ENCODE results near the gene DLG2.

The DLG2 gene

DNA sequence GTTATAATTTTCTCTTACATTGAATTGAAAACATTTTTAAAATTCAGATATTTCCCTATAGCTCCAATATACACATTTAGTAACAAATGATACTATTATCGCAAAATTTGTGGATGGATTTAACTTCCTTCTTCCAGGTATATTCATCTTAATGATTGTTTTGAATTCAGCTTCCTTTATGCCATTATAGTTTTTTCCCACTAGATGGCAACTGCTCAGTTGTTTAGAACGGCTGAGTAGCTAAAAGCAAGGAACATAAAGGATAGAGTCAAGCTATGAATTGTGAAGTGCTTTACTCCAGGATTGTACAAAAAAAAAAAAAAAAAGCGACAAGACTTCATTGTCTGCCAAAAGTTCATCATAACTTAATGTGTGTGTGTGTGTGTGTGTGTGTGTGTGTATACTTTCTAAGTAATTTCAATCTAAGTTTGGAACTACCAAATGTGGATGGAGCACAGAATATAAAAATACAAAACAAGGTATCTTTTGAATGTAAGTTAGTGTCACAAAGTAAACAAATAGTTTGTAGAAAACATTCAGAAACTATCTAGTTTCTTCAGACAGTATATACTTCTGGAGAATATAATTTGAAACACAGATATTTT is 846.4 kb downstream of the DLG2 start:
- DNase-seq (ENCODE audit: low read depth) = no peak

DNA sequence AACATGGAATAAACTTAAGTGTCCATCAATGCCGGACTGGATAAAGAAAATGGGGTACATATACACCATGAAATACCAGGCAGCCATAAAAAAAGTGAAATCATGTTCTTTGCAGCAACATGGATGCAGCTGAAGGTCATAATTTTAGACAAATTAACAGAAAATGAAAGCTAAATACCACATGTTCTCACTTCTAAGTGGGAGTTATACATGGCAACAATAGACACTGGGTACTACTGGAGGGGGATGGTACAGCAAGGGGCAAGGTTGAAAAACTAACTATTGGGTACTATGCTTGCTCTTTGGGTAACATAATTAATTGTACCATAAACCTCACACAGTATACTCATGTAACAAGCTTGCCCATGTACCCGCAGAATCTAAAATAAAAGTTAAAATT is 851.6 kb downstream of the DLG2 start:
- no peak for DNase-seq (ENCODE audit: low read depth)

DNA sequence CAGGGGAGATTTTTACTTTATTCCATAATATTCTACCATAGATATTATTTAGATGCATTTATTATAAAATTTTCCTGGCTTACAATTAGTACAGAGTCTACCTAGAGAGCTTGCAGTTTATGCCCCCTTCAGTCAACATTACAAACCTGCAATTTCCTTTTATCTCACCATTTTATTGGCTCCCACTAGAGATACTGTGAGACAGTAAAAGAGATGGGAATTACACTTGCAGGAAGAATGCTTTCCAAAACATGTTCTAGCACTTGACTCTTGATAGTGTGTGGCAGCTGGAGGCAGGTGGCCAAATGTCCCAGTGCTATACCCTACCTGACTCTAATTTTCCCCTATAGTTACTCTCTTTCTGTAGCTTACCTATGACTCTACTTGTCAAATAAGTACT is 863.2 kb downstream of the DLG2 start:
- no peak for DNase-seq (ENCODE audit: low read depth)

DNA sequence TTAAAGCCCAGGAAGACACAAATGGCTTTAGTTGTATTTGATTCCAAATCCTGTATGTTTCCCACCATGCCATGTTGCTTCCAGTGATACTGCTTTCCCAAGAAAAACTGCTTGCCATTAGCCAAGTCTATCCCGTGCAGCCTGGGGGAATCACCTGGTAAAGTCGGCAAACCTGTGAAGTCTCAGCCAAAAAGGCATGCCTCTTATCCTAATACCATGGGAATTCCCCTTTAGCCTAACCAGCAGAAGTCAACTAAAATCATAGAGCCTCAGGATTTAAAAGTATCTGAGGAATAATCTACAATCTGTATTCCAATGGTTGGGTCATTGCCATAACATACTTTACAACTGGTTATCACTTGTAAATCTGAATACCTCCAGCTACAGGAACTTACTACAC is 869.4 kb downstream of the DLG2 start:
- DNase-seq (ENCODE audit: low read depth) = no peak

DNA sequence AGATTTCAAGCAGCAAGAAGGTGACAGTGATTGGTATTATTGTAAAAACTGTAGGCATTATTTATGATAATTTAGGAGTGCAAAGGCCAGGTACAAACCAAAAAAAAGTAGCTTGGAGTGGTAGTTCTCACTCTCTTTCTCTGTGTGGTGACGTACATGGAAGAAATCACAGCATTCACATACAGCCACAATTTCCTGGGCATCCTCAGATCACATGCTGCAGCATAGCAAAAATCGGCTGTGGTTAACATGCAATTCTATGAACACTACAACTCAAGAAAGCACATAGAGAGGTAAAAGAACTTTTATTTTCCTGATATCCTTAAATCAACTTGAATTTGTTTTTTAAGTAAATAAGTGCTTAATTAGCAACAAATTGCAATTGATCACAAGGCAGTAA is 875.8 kb downstream of the DLG2 start:
- DNase-seq (ENCODE audit: low read depth) = no peak

DNA sequence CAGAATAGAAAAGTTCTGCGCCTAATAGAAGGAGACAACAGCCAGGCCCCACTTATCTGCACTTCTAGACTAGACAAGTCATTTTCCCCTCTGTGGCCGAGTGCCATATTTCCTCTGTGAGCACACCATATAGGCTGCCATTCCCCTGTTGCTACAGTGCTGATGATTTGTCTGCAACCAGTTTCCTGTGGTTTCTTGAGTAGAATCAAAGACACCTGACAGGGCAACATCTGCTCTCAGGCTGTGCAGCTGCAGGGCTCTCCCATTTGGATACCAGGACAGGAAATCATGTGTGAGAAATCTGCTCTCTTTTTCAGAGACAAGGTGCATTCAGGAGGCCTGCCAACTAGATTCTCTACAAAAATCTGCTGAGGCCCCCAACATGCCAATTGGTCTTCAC is 879.3 kb downstream of the DLG2 start:
- DNase-seq (ENCODE audit: low read depth) = no peak

DNA sequence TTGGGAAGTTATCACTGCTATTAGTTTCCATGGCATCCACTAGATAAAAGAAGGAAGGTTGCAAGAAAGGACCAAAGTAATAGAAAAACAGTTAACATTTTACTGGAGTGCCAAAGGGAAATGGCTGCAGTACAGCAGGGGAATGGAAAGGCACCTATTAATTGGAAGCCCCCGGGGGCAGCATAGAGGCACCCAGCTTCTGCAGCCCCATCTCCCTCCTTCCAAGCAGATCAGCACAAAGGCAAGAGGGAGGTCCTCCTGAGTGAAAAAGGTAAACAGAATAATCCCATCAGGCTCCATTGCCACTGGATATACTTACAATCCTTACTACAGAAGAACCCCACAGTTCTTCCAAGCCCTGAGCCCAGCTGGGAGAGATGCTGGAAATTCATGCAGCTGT is 887.1 kb downstream of the DLG2 start:
- DNase-seq (ENCODE audit: low read depth) = no peak

DNA sequence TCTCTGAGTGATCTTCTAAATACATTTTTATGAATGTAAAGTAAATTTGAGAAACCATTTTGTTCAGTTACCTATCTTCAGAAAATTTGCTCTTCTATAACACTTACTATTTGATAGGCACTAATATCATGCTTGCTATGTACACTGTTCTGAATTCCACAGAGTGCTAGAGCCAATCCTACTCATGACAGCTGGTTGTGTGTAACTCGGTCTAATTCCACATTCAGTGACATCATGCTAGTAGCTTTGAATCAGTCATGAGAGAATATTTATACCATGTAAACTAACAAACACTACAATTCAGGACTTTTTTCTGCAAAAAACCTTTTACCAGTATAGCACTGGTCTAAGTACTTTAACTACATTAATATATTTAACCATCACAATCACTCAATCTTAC is 902.9 kb downstream of the DLG2 start:
- no peak for DNase-seq (ENCODE audit: low read depth)

DNA sequence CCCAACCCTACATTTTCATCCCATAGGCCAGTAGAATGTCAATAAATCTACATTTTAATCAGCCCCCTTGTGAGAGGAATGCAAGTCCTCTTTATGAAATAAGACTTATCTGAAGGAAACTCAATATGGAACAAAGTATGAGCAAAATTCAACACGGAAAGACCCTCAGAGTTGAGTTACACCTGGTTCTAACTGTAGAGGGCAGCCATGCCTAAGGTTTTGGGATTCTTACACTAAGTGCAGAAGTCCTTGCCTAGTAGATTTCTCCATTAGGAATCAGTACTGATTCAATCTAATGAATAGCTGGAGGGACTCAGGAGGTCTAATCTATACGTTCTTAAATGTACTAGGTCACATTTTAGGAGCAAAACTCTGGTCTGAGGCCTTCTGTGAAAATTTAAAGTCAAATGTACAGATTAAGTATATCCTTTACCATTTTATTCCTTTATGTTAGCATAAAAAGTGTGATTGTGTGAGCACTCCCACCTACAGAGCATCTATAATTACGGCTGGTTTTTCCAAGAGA is 904.5 kb downstream of the DLG2 start:
- DNase-seq (ENCODE audit: low read depth) = no peak

DNA sequence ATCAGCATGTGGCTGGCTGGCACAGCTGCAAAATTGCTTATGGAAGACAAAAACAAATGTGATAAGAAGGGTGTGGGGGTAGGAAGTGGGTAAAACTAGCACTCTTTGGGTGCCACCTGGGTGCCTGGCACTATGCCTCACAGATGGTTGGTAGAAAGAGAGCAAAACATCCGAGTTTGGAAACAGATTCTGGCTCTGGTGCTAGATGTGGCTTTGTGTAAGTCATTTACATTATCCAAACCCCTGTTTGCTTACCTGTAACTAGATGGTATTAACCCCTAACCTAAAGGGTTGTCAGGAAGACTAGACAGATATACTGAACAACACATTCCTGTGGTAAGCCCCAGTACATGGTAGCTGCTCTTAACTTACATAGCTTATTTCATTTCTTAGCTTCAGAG is 905.6 kb downstream of the DLG2 start:
- DNase-seq (ENCODE audit: low read depth) = no peak

DNA sequence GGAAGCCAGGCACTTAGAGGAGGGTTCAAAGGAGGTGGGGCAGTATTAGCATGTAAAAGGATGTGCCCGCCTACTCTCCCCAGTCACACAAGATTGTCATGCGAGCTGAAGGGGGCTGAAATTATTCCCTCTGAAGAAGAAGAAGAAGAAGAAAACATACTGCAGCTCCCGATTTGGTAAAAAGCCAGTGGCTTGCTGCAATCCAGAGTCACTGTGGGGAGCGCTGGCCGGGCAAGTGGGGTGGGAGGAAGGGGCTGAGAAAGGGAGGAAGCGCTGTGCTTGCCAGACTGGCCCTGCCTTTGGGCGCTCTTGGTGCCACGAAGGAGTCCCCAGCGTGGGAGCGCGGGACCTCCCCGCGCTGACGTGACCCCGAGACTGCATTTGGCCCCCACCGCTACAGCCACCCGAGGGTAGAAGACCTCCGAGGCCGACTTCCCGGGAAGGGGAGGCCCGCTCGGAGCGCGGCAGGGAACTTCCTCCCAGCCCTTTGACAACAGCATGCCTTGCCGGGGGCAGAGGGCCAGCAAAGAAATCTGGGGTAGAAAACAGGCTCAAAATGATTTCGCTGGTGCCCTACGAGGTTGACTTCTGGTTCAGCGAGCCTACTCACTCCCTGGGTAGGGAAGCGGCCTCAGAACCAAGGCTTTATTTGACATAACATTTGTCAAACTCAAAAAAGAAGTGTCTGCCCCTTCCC is 906.3 kb downstream of the DLG2 start:
- DNase-seq (ENCODE audit: low read depth) = no peak

DNA sequence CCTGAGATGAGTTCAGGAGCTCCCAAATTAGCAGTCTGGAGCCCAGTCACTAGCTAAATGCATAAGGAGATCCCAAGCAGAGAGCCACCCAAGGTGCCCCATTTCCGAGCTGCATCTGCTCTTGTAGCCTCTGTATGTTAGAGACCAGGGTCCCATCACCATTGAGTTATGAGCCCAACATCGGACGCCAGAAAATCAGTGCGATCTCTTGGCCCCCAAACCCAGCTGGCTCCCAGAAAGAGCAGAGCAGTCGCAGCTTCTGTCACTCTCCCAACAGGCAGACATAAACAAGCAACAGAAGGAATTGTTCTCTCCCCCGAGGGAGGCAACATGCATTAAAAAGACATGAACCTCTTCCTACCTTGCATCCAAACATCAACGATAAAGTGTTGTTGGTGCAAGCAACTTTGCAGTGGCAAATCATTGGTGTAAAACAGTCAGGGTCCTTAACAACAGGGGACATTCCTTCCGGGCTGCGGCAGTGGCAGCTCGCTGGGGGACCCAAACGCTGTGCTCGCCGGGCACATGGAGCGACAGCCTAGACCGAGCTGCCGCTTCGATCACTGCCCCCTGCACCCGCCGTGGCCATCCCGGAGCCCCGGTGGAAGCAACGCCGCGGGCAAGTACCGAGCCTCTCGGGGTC is 907.1 kb downstream of the DLG2 start:
- no peak for DNase-seq (ENCODE audit: low read depth)

DNA sequence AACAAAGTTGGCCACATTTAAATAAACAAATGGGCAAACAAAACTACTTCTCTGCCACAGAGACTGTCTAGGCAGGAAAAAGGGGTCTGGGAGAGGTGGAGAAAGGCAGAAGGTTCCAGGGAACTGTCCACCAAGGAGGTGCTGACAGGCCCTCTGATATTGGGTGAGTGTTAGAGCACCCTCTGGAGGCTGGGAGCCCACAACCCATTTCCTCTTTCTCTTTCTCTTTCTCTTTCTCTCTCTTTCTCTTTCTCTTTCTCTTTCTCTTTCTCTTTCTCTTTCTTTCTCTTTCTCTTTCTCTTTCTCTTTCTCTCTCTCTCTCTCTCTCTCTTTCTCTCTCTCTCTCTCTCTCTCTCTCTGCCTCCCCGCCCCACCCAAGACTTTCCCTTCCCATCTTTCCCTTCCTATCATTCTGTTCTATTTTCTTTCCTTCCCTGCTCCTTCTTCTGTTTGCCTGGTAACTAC is 912.8 kb downstream of the DLG2 start:
- no peak for DNase-seq (ENCODE audit: low read depth)

DNA sequence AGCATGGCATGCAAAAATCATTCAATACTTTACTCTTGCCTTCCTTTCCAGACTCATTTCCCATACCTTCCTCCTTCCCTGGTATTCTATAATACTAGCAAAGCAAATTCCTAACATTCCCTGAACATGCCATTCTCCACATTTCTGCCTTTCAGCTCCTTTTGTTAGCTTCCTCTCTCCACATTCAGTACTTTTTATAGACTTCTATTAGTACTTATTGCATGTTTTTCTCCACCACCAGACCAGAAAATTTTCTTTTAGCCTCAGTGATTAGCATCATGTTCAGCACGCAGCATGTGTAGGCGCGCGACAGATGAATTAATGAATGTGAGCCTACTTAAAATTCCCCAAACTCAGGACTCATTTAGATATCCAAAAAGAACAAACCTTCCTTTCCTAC is 935.3 kb downstream of the DLG2 start:
- DNase-seq (ENCODE audit: low read depth) = no peak

DNA sequence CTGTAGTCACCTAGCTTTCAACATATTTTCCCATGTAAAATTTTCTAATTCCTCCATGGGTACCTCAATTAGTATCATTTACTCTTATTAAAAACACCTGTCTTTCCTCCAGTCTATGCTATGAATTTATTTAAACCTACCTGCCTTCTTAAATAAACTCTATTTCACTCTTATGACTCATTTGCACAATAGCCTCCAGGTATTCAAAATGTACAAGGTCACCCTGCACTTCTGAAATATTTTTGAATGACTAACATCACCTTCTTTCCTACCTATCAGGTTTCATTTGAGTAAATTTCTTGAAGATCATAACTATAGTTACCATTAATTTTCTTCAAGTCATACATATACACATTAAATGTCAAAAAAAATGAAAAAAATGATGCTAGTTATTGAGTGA is 939.7 kb downstream of the DLG2 start:
- DNase-seq (ENCODE audit: low read depth) = no peak

DNA sequence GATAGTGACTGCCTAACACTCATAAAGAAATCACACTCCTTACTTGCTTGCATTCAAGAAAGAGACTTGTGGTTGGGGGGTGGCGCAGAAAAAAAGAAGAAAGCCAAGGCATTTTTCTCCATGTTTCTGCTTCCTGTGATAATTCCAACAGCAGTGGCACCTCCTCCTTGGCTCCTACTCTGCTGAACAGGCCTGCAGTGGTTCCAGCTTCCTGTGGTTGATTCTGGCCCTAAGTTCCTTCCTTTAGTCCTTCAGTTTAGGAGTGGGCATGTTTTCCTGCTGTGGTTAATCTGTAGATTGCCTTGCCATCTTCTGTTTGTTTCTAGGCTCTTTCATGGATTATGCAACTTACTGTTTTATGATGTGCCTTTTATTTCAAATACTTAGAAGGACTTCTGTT is 940.4 kb downstream of the DLG2 start:
- DNase-seq (ENCODE audit: low read depth) = no peak

DNA sequence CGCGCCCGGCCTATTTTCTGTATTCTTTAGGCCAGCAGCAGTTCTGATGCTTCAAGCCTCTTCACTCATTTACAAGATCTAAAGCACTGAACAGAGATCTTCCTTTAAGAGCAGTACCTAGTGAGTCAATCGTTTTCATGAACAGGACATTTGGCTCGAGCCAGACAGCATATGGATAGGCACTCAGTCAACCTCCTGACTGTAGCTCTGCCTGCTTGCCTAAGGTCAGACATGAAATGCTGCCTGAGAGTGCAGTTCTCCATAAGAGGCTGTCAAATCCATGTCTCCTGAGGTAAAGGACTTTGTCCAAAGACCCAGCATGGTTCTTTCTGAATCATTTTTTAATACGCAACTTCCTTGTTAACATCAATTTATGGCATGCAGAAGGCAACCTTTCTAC is 941.2 kb downstream of the DLG2 start:
- DNase-seq (ENCODE audit: low read depth) = no peak

DNA sequence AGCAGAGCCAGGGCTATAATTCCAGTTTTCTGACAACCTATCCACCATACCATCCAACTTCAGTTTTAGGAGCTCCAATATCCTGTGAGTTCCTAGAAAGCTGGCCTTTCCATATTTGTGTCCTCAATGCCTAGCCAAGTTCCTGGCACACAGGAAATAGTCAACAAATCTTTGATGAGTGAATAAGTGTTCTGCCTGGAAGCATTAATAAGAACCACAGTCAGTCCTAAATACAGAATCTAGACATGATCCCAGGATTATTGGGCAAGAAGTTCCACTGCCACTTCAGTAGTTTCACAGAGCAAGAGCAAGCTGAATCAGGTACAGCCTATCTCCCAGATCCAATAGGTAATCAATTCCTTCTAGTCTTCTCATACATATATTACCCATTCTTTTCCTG is 942.0 kb downstream of the DLG2 start:
- no peak for DNase-seq (ENCODE audit: low read depth)

DNA sequence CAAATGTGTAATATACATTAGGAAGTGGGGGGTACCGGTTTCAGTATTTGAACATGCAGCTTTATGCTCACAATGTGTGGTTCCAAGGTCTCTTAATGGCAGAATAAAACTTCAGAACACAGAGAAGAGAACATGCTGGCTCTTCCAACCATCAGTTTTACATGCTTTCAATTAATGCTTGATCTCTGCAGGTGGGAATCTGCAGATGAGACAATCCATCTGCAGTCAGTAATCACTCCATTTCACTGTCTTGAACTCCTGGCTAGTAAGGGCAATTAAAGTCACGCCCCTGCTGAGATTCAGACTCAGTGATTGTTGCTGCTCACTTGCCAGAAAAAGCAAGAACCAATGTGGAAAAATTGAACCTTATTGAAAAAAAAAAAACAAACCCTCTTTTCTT is 945.7 kb downstream of the DLG2 start:
- DNase-seq (ENCODE audit: low read depth) = no peak

DNA sequence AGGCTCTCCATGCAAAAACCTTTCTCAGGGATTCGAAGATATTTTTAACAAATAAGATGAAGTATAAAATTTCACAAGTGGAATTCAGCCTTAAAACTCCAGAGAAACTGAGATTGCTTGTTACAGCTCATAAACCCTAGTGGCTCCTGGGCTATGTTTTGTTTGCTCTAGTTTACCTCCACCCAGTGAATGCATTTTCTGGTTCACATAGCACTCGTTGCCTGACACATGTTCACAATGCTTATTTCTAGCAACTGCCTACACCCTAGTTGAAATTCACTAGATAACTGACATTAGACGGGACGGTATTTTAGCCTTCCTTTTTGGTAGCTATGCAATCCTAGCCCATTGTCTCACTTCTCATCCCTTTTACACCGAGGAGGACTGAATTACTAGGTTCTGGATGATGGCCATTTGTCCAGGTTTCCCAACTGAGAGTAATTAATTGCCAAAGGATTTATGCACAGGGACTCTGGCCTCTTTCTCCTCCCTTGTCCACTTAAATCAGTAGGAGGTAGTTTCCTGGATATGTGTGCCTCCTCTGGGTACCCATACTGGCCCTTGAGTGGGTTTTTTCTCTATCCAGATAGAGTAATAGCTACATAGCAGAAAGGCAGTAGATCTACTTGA is 951.6 kb downstream of the DLG2 start:
- no peak for DNase-seq (ENCODE audit: low read depth)

DNA sequence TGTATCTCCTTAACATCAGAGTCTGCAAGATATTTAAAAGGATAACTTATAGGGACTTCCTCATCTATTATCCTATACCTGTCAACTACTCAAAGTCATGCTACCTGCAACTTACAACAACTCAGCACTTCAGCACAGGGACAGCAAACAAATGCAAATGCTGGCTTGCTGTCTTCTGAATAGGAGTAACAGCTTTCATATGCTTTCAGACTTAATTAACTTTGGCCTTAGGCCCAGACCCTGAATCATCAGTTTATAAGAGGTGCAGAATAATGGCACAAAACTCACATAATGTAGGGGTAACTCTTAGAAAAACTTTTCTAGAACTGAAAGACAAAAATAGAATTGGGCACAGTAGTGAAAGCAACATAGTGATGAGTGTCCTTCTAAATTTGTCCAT is 953.4 kb downstream of the DLG2 start:
- DNase-seq (ENCODE audit: low read depth) = no peak

DNA sequence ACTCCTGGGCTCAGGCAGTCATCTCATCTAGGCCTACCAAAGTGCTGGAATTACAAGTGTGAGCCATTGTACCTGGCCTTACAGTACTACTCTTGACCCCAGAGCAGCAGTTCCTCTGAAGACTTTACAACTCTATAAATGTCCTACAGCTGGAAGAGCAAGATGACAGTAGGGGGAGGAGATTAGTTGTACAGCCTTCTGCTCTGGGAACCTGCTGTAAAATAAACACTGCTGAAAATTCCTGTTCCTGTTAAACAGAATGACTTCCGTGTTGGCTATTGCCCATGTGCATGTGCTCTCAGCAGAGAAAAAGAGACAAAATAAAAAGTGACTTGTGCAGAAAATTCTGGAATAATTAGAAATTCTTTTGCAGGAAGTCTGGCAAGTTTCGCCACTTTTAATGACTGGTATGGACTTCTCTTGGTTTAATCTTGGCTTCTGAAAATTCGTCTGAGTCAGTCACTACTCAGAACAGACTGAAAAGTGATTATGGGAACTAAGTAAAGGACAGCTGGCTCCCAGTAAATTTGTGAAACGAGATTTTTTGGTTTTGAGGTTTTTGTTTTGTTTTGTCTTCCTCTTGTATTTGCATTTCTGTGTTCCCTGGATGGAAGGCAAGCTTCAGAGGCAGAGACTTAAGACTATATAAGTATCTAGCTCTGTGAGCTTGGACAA is 955.7 kb downstream of the DLG2 start:
- no peak for DNase-seq (ENCODE audit: low read depth)

Data from T follicular helper cell (primary cell).